ENCODE data around the gene C17orf67.

- TF ChIP-seq CTCF (optimal IDR thresholded peaks at IDR 0.05 in 1 of 3, IDR thresholded peaks at IDR 0.05 in 1 of 3, conservative IDR thresholded peaks at IDR 0.05 in 1 of 3; ENCODE audit: extremely low read depth in 1 of 3, insufficient read depth in 2 of 3, low read length in 3 of 3) (no peak), EZH2 (IDR thresholded peaks at IDR 0.05; ENCODE audit: low read length) (no peak)
Observed at GRCh38 chr17:56782338-56782737, 51.4 kb downstream of the C17orf67 start.

All from keratinocyte (primary cell).